Measurements from ENCODE around the gene TSSK2.
A peak's percentile ranks its signal among the peaks of the same experiment; 100 is the strongest.

TSSK2 gene

DNA sequence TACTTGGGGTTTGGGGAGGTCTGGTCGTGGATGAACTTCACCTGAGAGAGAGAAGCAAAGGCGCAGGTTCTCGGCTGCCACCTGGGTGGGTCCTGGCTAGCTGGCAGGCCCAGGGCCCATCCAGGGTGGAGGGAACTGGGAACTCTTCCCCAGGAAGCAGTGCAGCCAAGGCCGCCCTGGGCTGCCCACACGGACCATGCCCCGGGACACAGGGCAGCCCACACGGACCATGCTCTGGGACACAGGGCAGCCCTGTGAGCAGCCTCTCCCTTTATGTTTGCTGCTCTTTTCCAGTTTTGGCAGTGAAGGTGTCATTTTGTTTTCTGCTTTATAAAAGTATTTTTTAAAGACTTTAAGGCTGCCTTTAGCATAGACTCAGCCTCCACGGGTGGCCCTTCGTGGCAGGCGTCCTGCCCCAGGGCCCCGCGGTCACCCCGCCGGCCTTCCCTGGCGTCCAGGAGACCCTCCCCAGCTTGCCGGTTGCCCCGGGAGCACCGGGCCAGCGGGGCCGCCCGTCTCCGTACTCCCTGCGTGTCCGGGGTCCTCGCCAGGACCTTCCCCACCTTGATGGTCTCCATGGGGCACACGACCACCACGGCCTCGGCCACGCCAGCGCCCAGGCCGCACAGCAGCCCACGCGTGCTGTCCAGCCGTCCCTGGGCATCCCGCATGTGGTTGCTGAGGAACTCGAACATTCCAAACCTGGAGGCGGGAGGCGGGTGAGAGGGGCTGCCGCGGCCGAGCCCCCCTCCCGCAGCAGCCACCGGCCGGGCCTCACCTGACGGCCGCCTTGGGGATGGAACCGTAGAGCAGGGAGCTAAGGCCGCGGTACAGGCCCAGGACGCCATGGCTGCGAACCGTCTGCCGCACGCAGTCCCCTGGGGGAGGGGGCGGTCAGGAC lies 46.3 kb downstream of the TSSK2 start:
- Histone ChIP-seq H3K4me1 (peaks cover 16% of the 10 kb centered on the region), H3K36me3 (no peaks in the 10 kb centered on the region; the same call in 1 of the 2 replicates), H3K4me3 (ENCODE audit: low read depth, low read length) (peak overlapping the region; percentile 62), H3K27me3 (no peaks in the 10 kb centered on the region), H3K9me3 (no peaks in the 10 kb centered on the region)
- TF ChIP-seq, protein P1, sequence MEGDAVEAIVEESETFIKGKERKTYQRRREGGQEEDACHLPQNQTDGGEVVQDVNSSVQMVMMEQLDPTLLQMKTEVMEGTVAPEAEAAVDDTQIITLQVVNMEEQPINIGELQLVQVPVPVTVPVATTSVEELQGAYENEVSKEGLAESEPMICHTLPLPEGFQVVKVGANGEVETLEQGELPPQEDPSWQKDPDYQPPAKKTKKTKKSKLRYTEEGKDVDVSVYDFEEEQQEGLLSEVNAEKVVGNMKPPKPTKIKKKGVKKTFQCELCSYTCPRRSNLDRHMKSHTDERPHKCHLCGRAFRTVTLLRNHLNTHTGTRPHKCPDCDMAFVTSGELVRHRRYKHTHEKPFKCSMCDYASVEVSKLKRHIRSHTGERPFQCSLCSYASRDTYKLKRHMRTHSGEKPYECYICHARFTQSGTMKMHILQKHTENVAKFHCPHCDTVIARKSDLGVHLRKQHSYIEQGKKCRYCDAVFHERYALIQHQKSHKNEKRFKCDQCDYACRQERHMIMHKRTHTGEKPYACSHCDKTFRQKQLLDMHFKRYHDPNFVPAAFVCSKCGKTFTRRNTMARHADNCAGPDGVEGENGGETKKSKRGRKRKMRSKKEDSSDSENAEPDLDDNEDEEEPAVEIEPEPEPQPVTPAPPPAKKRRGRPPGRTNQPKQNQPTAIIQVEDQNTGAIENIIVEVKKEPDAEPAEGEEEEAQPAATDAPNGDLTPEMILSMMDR (IDR thresholded peaks at IDR 0.05; ENCODE audit: low read depth, low read length), result no peak
- no peak for DNase-seq

DNA sequence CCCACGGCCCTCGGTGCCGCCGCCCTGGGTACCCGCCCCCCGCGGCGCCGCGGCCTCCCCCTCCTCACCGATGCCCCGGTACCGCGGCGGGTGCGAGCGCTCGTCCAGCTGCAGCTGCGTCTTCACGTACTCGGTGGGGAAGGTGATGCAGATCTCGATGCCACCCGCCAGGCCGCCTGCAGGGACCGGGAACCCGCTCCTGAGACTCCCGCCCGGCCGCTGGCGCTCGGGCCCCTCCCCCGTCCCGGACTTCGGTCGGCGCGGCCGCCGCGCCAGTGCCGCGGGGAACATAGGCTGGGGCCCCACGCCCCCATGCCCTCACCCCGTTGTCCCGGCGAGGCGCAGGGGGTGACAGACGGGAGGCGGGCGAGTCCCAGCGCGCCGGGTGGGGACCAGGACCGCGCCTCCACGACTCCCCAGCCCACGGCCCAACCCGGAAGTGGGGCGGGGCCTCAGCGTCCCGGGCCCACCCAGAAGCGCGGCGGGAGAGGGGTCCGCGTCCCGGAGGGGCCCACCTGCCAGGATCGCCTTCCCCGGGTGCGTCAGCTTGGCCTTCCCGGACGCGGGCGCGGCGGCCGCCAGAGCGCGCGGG lies 47.1 kb downstream of the TSSK2 start:
- Histone ChIP-seq H3K4me1 (peaks cover 16% of the 10 kb centered on the region), H3K36me3 (no peaks in the 10 kb centered on the region; the same call in 1 of the 2 replicates), H3K27me3 (no peaks in the 10 kb centered on the region), H3K9me3 (no peaks in the 10 kb centered on the region), H3K4me3 (ENCODE audit: low read depth, low read length) (peak overlapping the region; percentile 62)
- peak; percentile 60 for DNase-seq
- TF ChIP-seq, protein P1 (IDR thresholded peaks at IDR 0.05; ENCODE audit: low read depth, low read length), result no peak

DNA sequence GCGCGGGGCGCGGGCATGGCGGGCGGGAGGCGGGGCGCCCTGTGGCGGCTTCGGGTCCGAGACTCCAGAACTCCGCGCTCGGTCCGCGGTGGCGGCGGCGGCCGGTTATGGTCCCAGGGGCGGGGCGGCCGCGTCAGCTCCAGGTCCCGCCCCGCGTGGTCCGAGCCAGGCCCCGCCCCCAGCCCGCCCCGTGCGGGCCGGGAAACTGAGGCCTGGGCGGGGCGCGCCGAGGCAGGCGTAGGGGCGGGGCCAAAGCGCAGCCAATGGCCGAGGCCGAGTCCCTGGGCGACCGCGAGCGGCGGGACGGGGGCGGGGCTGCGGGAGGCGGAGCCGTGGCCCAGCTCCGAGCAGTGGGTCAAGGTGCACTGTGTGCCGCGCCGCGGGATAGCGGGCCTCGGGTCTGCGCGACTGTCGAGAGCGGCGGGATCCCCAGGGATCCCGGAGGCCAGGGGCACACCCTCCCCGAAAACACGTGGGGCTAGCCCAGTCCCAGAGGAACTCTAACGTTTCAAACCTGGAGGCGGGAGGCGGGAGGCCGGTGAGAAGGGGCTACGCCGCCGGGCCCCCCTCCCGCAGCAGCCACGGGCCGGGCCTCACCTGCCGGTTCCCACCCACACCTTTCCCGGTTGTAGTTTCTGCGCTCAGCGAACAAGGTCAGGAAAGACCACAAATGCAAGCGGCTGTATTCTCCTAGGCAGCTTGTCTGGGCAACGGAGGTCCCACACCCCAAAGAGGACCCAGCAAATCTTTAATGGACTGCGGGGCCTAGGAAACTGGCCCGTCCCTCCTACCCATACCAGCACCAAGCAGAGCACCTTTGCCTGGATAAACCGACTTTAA lies 47.8 kb downstream of the TSSK2 start, which contains the start of gene SLC25A1:
TSS of gene SLC25A1 (minus strand) at position 80 of the 840 bp plus-strand sequence. CDS start at position 17, 63 bp downstream.
- Histone ChIP-seq H3K4me1 (peaks cover 16% of the 10 kb centered on the region), H3K4me3 (ENCODE audit: low read depth, low read length) (peak within 1 kb of the TSS; percentile 72), H3K36me3 (no peaks in the 10 kb centered on the region), H3K9me3 (no peaks in the 10 kb centered on the region), H3K27me3 (no peaks in the 10 kb centered on the region)
- peak; percentile 96 for DNase-seq
- TF ChIP-seq, protein P1 (IDR thresholded peaks at IDR 0.05; ENCODE audit: low read depth, low read length), result no peak

DNA sequence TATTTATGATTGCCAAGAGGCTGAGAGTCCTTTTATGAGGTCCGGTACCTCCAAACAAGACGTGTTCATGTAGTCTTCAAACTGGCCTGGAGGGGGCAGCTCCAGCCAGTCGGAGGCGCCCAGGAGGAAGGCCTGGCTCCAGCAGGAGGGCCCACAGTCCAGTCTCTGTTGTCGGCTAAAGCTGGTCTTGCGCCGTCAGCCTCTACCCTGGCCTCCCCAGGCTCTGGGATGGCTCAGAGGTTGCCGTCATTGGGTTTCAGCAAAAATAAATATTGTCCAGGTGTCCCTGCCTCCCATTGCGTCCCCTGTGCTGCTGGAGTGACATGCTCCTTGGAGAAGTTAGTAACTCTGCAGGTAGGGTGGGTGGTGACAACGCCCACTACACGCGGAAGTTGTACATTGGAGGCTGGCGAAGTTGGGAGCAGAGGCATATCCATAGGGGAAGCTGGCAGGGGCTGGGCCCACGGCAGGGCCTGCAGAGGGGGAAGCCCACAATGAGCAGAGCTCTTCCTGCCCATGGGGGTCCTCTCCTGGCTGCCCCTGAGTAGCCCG lies 48.5 kb downstream of the TSSK2 start:
- peak overlapping the region; percentile 72 for H3K4me3 ChIP-seq (ENCODE audit: low read depth, low read length)
- no peaks in the 10 kb centered on the region for H3K36me3 ChIP-seq
- peaks cover 10% of the 10 kb centered on the region for H3K4me1 ChIP-seq
- TF ChIP-seq, protein P1 (IDR thresholded peaks at IDR 0.05; ENCODE audit: low read depth, low read length), result peak; percentile 82
- peak; percentile 86 for DNase-seq
- no peaks in the 10 kb centered on the region for H3K9me3 ChIP-seq
- H3K27me3 ChIP-seq, result no peaks in the 10 kb centered on the region

DNA sequence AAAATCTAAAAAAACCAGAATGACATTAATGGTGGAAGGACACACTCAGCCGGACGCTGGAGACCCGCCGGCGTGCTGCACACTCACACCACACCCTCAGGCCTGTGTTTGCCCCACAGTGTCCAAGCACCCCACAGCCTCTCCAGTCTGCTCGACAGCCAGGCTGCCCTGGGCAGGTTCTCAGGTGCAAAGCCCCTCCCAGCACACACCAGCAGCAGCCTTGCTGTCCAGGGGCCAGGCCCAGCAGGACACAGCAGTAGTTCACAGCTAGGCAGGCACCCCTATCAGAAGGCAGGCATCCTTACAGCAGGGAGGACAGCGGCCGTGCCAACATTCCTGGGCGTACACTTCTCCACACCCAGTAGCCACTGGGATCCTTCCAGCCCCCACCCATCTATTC lies 49.1 kb downstream of the TSSK2 start:
- no peaks in the 10 kb centered on the region for H3K9me3 ChIP-seq
- TF ChIP-seq, protein P1 (IDR thresholded peaks at IDR 0.05; ENCODE audit: low read depth, low read length), result no peak
- no peak for DNase-seq
- H3K27me3 ChIP-seq, result no peaks in the 10 kb centered on the region
- H3K4me1 ChIP-seq, result peaks cover 7% of the 10 kb centered on the region; the same call in 1 of the 2 replicates
- H3K4me3 ChIP-seq (ENCODE audit: low read depth, low read length), result no peak overlapping the region
- no peaks in the 10 kb centered on the region for H3K36me3 ChIP-seq

Measured in BE2C (cell line).